ENCODE data around the gene PLEKHH1.

DNA sequence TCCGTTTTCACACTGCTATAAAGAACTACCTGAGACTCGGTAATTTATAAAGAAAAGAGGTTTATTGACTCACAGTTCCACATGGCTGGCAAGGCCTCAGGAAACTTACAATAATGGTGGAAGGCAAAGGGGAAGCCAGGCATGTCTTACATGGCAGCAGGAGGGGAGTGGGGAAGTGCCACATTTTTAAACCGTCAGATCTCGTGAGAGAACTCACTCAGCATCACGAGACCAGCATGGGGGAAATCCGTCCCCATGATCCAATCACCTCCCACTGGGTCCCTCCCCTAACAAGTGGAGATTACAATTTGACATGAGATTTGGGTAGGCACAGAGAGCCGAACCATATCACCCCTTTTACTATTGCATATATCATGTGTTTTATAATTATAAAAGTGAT is 69.0 kb downstream of the PLEKHH1 start:
- TF ChIP-seq POLR2A (IDR thresholded peaks at IDR 0.05; ENCODE audit: low read depth, low read length) (no peak), POLR2AphosphoS5 (IDR thresholded peaks at IDR 0.05; ENCODE audit: low read depth, low read length) (no peak), TAF1 (IDR thresholded peaks at IDR 0.05; ENCODE audit: borderline replicate concordance, low read depth, low read length) (no peak)
